ENCODE measurements around the gene CIAO2B. TPM values are rescaled to one million over a fixed set of nuclear protein-coding genes. Genes with fewer than 3 reads are reported as not detected.

CIAO2B gene
- total and polyA plus RNA-seq, 5 donors from 2014 or later = 64.6 to 161 (median 143) TPM

DNA sequence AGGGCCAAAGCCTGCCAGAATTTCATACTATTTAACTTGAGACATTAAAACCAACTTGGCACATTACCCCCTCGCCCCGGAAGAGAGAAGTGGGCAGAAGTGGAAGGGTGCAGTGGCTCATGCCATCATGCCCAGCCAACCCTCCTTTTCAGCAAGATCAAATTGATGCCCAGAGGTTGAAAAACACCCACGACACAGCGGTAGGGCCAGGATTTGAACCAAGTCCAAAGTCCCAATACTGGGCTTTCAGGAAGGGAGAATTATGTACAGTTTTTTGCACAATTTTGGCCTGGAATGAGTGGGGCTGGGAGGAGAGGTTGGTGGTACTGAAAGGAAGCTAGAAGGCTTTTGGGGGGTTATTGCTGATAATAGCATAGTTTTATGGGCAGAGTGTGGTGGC is 42.8 kb downstream of the CIAO2B start:
- H3K9me3 Mint-ChIP-seq = peaks cover 0 to 1% (median 0%) of the 10 kb centered on the region in 7 donors
- H3K27ac ChIP-seq (ENCODE audit: insufficient read depth, low read length, poor library complexity, severe bottlenecking) = no peak overlapping the region
- no peak overlapping the region for H3K4me3 ChIP-seq (ENCODE audit: low read depth, low read length)
- H3K4me1 Mint-ChIP-seq = peaks cover 9 to 33% (median 13%) of the 10 kb centered on the region in 4 donors
- ATAC-seq (ENCODE audit: low read depth in 2 of 2) (no peak), DNase-seq (no peak)
- H3K27ac Mint-ChIP-seq = peak overlapping the region; percentile 10 to 62 (median 29)
- no peaks in the 10 kb centered on the region for H3K9me3 ChIP-seq (ENCODE audit: control insufficient read depth in 2 of 2, low read length in 2 of 2)
- H3K4me3 Mint-ChIP-seq = peak overlapping the region in 1 of 4 donors; percentile 43
- peaks cover 6% of the 10 kb centered on the region for H3K36me3 ChIP-seq (ENCODE audit: control insufficient read depth, insufficient read depth, low read length)
- no peaks in the 10 kb centered on the region for H3K27me3 Mint-ChIP-seq
- no peaks in the 10 kb centered on the region for H3K27me3 ChIP-seq (ENCODE audit: control insufficient read depth, insufficient read depth, low read length)
- no peaks in the 10 kb centered on the region for H3K4me1 ChIP-seq (ENCODE audit: control insufficient read depth, insufficient read depth, low read length, poor library complexity, severe bottlenecking)
- peaks cover 7% of the 10 kb centered on the region for H3K36me3 Mint-ChIP-seq

DNA sequence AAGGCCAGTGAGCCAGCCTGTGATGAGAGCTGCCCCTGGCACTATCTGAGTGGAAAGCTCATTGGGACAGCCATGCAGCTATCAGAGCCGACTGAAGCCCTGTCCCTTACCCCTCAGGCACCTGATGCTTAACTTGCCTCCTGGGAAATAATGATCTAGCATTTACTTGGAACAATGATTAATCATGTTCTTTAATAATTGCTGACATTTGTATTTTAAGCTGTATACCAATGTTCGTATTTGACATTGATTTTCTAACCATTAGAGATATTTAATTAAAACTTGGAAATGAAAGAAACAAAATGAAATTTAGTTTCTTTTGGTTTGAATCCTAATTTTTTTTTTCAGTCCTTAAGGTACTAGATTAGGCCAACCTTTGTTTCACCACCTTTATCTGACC is 43.4 kb downstream of the CIAO2B start:
- Mint-ChIP-seq H3K27me3 (no peaks in the 10 kb centered on the region), H3K36me3 (peaks cover 8% of the 10 kb centered on the region), H3K27ac (peak overlapping the region in 1 of 3 donors; percentile 29), H3K9me3 (peaks cover 0 to 1% (median 0%) of the 10 kb centered on the region in 7 donors), H3K4me1 (peaks cover 10 to 35% (median 14%) of the 10 kb centered on the region in 4 donors), H3K4me3 (no peak overlapping the region)
- H3K27ac ChIP-seq (ENCODE audit: insufficient read depth, low read length, poor library complexity, severe bottlenecking) = no peak overlapping the region
- H3K4me3 ChIP-seq (ENCODE audit: low read depth, low read length) = no peak overlapping the region
- DNase-seq (no peak), ATAC-seq (ENCODE audit: low read depth in 2 of 2) (no peak)
- H3K27me3 ChIP-seq (ENCODE audit: control insufficient read depth, insufficient read depth, low read length) = no peaks in the 10 kb centered on the region
- H3K9me3 ChIP-seq (ENCODE audit: control insufficient read depth in 2 of 2, low read length in 2 of 2) = no peaks in the 10 kb centered on the region
- H3K36me3 ChIP-seq (ENCODE audit: control insufficient read depth, insufficient read depth, low read length) = peaks cover 7% of the 10 kb centered on the region
- H3K4me1 ChIP-seq (ENCODE audit: control insufficient read depth, insufficient read depth, low read length, poor library complexity, severe bottlenecking) = no peaks in the 10 kb centered on the region

DNA sequence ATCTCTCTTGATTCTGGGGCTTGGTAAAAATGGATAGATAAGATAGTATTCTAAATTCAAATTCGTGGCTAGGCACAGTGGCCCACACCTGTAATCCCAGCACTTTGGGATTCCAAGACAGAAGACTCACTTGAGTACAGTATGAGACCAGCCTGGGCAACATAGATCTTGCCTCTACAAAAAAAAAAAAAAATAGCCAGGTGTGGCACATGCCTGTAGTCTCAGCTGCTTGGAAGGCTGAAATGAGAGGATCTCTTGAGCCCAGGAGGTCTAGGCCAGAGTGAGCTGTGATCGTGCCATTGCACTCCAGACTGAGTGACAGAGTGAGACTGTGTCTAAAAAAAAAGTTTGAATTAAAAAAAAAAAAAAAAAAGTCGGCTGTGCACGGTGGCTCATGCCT is 44.6 kb downstream of the CIAO2B start:
- Mint-ChIP-seq H3K4me1 (peaks cover 10 to 34% (median 18%) of the 10 kb centered on the region in 4 donors), H3K4me3 (no peak overlapping the region), H3K27me3 (no peaks in the 10 kb centered on the region), H3K27ac (peak overlapping the region in 1 of 3 donors; percentile 63), H3K36me3 (peaks cover 16% of the 10 kb centered on the region), H3K9me3 (no peaks in the 10 kb centered on the region)
- Histone ChIP-seq H3K27me3 (ENCODE audit: control insufficient read depth, insufficient read depth, low read length) (no peaks in the 10 kb centered on the region), H3K9me3 (ENCODE audit: control insufficient read depth in 2 of 2, low read length in 2 of 2) (no peaks in the 10 kb centered on the region), H3K36me3 (ENCODE audit: control insufficient read depth, insufficient read depth, low read length) (peaks cover 15% of the 10 kb centered on the region), H3K27ac (ENCODE audit: insufficient read depth, low read length, poor library complexity, severe bottlenecking) (no peak overlapping the region), H3K4me3 (ENCODE audit: low read depth, low read length) (no peak overlapping the region), H3K4me1 (ENCODE audit: control insufficient read depth, insufficient read depth, low read length, poor library complexity, severe bottlenecking) (no peaks in the 10 kb centered on the region)
- no peak for DNase-seq
- no peak for ATAC-seq (ENCODE audit: low read depth in 2 of 2)

DNA sequence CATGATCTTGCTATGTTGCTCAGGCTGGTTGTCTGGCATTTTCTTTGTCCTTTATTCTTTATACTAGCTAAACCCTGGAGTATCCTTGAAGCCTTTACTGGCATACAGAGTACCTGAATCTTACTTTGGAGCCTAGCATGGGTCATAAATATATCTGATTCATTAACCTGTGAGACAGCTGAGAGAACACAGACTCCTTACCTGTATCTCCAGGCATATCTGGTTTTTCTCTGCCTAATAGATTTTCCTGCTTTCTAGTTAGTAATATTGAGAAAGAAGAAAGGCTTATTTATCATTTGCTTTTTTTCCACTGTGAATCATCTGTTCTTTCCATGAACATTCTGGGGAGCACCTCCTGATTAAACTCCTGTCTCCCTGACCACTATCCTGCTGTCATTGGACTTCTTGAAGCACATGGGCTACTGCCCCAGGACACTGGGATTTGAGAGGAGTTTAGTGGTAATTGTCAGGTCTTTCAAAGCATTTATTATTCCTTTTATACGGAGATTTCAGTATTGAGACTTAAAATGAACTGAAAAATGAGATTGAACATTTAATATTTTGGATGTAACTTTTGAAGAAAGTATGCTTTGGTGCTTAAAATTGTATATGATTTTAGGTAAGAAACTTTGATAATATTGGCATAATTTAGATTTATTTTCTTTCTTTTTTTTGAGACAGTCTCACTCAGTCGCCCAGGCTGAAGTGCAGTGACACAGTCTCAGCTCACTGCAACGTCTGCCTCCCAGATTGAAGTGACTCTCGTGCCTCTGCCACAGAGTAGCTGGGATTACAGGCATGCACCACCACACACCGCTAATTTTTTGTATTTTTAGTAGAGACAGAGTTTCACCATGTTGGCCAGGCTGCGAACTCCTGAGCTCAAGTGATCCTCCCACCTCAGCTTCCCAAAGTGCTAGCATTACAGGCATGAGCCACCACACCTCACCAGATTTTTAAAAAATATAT is 45.3 kb downstream of the CIAO2B start:
- H3K36me3 Mint-ChIP-seq = peaks cover 19% of the 10 kb centered on the region
- no peak overlapping the region for H3K27ac Mint-ChIP-seq
- H3K4me3 ChIP-seq (ENCODE audit: low read depth, low read length) = no peak overlapping the region
- no peak for ATAC-seq (ENCODE audit: low read depth in 2 of 2)
- H3K4me3 Mint-ChIP-seq = no peak overlapping the region
- no peaks in the 10 kb centered on the region for H3K27me3 Mint-ChIP-seq
- H3K4me1 Mint-ChIP-seq = peaks cover 10 to 32% (median 18%) of the 10 kb centered on the region in 4 donors
- DNase-seq = no peak
- peaks cover 20% of the 10 kb centered on the region for H3K36me3 ChIP-seq (ENCODE audit: control insufficient read depth, insufficient read depth, low read length)
- no peaks in the 10 kb centered on the region for H3K4me1 ChIP-seq (ENCODE audit: control insufficient read depth, insufficient read depth, low read length, poor library complexity, severe bottlenecking)
- H3K27me3 ChIP-seq (ENCODE audit: control insufficient read depth, insufficient read depth, low read length) = no peaks in the 10 kb centered on the region
- H3K9me3 ChIP-seq (ENCODE audit: control insufficient read depth in 2 of 2, low read length in 2 of 2) = no peaks in the 10 kb centered on the region
- H3K9me3 Mint-ChIP-seq = no peaks in the 10 kb centered on the region
- H3K27ac ChIP-seq (ENCODE audit: insufficient read depth, low read length, poor library complexity, severe bottlenecking) = no peak overlapping the region

DNA sequence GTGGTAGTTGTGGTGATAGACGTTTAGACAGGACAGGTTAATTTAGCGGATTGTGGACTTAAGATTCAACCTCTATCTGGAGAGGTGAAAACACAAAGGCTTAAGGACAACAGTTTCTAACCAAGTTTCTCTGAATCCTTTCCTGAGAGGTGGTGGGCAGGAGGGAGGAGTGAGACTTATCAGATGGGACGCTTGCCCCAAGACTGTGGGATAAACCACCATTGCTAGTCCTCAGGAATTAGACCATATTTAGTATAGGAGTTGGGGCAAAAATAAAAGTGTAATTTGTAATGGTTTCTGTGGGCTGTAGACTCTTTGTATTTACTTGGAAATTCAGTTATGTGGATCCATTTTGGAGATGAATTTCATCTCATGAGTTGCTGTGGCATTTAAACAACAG is 47.3 kb downstream of the CIAO2B start:
- H3K27ac Mint-ChIP-seq = peak overlapping the region in 1 of 3 donors; percentile 32
- Histone ChIP-seq H3K4me3 (ENCODE audit: low read depth, low read length) (no peak overlapping the region), H3K27ac (ENCODE audit: insufficient read depth, low read length, poor library complexity, severe bottlenecking) (no peak overlapping the region), H3K4me1 (ENCODE audit: control insufficient read depth, insufficient read depth, low read length, poor library complexity, severe bottlenecking) (peaks cover 2% of the 10 kb centered on the region), H3K36me3 (ENCODE audit: control insufficient read depth, insufficient read depth, low read length) (peaks cover 20% of the 10 kb centered on the region), H3K9me3 (ENCODE audit: control insufficient read depth in 2 of 2, low read length in 2 of 2) (no peaks in the 10 kb centered on the region), H3K27me3 (ENCODE audit: control insufficient read depth, insufficient read depth, low read length) (no peaks in the 10 kb centered on the region)
- ATAC-seq (ENCODE audit: low read depth in 2 of 2) (no peak), DNase-seq (no peak)
- H3K36me3 Mint-ChIP-seq = peaks cover 19% of the 10 kb centered on the region
- no peaks in the 10 kb centered on the region for H3K9me3 Mint-ChIP-seq
- H3K4me3 Mint-ChIP-seq = no peak overlapping the region
- peaks cover 9 to 31% (median 17%) of the 10 kb centered on the region in 4 donors for H3K4me1 Mint-ChIP-seq
- H3K27me3 Mint-ChIP-seq = no peaks in the 10 kb centered on the region

DNA sequence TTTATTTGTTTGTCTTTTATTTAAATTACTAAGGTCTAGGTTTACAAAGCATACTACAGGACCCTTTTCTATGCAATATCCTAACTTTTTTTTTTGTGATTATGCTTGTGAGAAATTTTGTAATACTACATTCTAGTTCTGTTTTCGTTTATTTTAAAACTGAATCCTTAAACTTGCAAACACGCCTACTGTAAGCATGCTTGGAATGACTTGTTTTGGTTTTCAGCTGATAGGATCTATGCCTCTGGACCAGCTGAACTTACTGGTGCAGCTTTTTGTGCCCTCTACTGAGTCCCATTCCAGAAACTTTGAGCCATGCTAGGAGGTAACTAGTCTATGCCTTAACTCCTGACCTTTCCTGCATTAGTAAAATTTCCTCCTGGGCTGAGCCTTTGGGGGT is 47.9 kb downstream of the CIAO2B start:
- Mint-ChIP-seq H3K27me3 (no peaks in the 10 kb centered on the region), H3K9me3 (no peaks in the 10 kb centered on the region), H3K4me1 (peaks cover 9 to 37% (median 17%) of the 10 kb centered on the region in 4 donors), H3K36me3 (peaks cover 19% of the 10 kb centered on the region), H3K27ac (no peak overlapping the region), H3K4me3 (no peak overlapping the region)
- no peak for ATAC-seq (ENCODE audit: low read depth in 2 of 2)
- H3K27me3 ChIP-seq (ENCODE audit: control insufficient read depth, insufficient read depth, low read length) = no peaks in the 10 kb centered on the region
- H3K9me3 ChIP-seq (ENCODE audit: control insufficient read depth in 2 of 2, low read length in 2 of 2) = no peaks in the 10 kb centered on the region
- no peak overlapping the region for H3K27ac ChIP-seq (ENCODE audit: insufficient read depth, low read length, poor library complexity, severe bottlenecking)
- H3K36me3 ChIP-seq (ENCODE audit: control insufficient read depth, insufficient read depth, low read length) = peaks cover 20% of the 10 kb centered on the region
- no peak for DNase-seq
- no peak overlapping the region for H3K4me3 ChIP-seq (ENCODE audit: low read depth, low read length)
- peaks cover 8% of the 10 kb centered on the region for H3K4me1 ChIP-seq (ENCODE audit: control insufficient read depth, insufficient read depth, low read length, poor library complexity, severe bottlenecking)

DNA sequence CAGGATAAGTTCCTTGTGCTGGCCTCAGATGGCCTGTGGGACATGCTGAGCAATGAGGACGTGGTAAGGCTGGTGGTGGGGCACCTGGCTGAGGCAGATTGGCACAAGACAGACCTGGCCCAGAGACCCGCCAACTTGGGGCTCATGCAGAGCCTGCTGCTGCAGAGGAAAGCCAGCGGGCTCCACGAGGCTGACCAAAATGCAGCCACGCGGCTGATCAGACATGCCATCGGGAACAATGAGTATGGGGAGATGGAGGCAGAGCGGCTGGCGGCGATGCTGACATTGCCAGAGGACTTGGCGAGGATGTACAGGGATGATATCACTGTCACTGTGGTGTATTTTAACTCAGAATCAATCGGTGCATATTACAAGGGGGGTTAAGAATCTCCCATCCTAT is 48.7 kb downstream of the CIAO2B start:
- H3K27me3 Mint-ChIP-seq = no peaks in the 10 kb centered on the region
- H3K27ac Mint-ChIP-seq = no peak overlapping the region
- H3K4me3 ChIP-seq (ENCODE audit: low read depth, low read length) = no peak overlapping the region
- ATAC-seq (ENCODE audit: low read depth in 2 of 2) (no peak), DNase-seq (no peak)
- H3K36me3 Mint-ChIP-seq = peaks cover 19% of the 10 kb centered on the region
- H3K4me1 Mint-ChIP-seq = peaks cover 9 to 35% (median 18%) of the 10 kb centered on the region in 4 donors
- peaks cover 20% of the 10 kb centered on the region for H3K36me3 ChIP-seq (ENCODE audit: control insufficient read depth, insufficient read depth, low read length)
- no peaks in the 10 kb centered on the region for H3K27me3 ChIP-seq (ENCODE audit: control insufficient read depth, insufficient read depth, low read length)
- H3K9me3 ChIP-seq (ENCODE audit: control insufficient read depth in 2 of 2, low read length in 2 of 2) = no peaks in the 10 kb centered on the region
- no peaks in the 10 kb centered on the region for H3K9me3 Mint-ChIP-seq
- H3K27ac ChIP-seq (ENCODE audit: insufficient read depth, low read length, poor library complexity, severe bottlenecking) = no peak overlapping the region
- peaks cover 16% of the 10 kb centered on the region for H3K4me1 ChIP-seq (ENCODE audit: control insufficient read depth, insufficient read depth, low read length, poor library complexity, severe bottlenecking)
- peak overlapping the region in 2 of 4 donors; percentile 15 to 61 for H3K4me3 Mint-ChIP-seq
